ENCODE results near the gene ISL1. TPM values are rescaled to one million over a fixed set of nuclear protein-coding genes. Genes with fewer than 3 reads are reported as not detected.

The ISL1 gene
- polyA plus RNA-seq, 4 donors = 0.47 TPM; not detected in 3

DNA sequence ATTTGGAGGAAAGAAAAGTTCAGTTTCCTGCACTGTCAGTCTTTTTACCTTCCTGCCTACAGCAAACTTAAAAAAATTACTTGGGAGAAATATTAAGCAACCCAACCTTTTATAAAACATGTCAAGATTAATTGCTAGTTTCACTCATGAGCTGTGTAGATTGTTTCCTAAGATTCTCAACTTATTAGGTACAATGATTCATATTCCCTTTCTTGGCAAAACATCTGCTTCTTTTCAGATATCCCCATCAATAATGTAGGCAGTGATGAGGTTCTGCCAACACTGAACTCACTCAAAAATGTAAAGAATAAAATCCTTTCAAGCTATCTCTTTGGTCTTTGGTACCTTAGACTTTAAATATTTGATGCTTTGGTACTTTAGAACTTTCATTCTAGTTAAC, 56.0 kb downstream of the ISL1 start:
- DNase-seq (ENCODE audit: low read depth in 4 of 4, low spot score in 3 of 4) = no peak
